ENCODE data around the gene CHAF1A.
A peak's percentile ranks its signal among the peaks of the same experiment; 100 is the strongest.

Gene CHAF1A

DNA sequence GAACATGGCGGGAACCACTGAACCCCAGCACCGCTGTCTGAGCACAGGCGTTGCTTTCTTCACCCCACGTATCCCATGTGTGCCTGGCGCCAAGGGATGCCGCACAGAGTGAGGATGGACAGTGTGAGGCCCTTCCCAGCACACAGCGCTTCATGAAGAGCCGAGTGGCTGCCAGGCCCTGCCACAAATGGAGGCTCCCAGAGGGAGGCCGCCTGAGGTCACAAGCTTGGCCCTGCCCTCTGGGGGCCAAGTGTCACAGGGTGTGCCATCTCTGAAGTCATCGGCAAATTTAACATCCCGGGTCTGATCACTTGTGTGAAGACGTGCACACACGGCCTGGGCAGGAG lies 34.7 kb upstream of the CHAF1A start:
- no peak for DNase-seq

- DNase-seq: no peak
These were observed 34.2 kb upstream of the CHAF1A start for GRCh38 chr19:4368128-4368820.

GRCh38 chr19:4369109-4369887 lies 33.1 kb upstream of the CHAF1A start:
- DNase-seq: no peak

- no peak for DNase-seq
These were observed 32.6 kb upstream of the CHAF1A start for GRCh38 chr19:4369888-4370260.

DNA sequence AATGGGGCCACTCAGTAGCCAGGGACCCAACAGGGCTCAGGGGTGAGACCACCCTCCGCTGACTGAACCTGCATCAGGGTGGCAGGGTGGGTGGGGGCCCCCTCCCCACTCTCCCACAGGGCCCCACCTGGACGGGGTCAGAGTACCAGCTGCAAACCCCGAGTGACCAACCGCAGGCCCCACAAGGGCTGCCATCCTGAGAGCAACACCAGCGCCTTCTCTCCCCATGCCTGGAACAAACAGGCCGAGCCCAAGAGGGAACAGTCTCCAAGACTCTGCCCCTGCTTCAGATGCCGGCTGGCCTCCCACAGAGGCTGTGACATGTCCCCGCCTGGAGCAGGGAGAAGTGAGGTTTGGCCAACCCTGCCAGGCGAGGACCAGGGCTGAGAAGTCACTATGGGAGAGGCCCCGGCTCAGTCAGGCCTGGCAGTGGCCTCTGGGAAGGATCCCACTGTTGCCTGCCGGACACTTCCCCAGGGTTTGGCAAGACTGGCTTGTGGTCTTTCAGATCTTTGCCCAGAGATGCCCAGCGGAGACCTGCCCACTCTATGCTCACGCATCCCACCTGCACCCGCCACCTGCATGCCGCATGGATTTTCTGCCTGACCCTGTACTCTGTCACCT lies 31.9 kb upstream of the CHAF1A start:
- DNase-seq: no peak

DNA sequence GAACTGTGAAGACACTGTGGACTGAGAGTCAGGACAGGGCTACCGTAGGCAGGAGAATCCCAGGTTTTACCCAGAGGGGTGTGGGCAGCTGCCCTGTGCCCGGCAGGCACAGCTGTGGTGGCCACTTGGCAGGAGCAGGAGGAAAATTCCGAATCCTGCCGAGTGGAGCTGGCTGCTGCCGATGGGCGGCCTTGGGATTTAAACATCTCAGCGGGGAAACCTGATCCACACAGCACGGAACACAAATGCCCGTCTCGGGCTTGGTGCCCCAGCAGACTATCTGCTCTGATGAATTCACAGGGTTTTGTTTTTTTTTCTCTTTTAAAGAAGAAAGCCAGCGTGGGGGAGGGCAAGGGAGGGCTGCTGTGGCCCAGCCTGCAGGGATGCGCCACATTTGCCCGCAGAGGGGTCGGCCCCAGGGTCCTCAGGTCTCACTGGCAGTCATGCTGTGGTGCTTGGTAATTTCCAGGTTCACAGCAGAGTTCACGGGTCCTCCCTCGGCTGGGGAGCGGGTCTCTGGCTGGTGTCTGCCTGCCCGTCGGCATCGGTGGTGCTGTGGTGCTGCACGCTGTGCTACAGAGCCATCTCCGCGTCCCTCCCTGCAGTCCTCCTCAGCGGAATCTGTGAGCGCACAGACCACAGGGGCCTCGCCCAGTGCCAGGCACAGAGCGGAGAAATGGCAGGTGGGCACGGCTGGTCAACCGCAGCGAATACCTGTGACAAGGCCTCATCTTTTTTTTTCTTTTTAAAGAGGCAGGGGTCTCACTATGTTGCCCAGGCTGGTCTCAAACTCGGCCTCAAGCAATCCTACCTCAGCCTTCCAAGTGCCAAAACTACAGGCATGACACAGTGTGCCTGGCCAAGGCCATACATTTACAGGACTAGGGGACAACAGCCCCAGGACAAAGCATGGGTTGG lies 30.9 kb upstream of the CHAF1A start:
- DNase-seq: no peak

GRCh38 chr19:4372165-4373012 lies 30.1 kb upstream of the CHAF1A start:
- no peak for DNase-seq

DNA sequence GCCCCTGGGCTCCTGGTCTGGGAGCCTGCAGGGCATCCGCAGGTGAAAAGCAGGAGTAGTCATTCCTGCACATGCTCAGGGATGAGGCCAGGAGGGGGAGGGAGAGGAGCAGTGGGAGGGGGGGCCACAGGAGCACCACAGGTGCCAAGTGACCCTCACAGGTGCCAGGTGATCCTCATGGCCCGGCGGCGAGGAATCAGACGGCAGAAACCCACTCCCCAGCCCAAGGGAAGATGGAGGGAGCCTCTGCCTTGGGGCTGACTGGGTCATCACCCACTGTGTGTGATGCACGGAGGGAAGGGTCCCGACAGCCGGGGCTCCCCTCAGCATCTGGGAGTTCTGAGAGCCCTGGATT lies 29.4 kb upstream of the CHAF1A start:
- DNase-seq: no peak

- peak in 1 of 2 experiments; percentile 29 for DNase-seq
These were observed 28.6 kb upstream of the CHAF1A start for GRCh38 chr19:4373601-4374497.

- no peak for DNase-seq
These were observed 27.8 kb upstream of the CHAF1A start for GRCh38 chr19:4374498-4375163.

GRCh38 chr19:4375164-4376027 lies 27.0 kb upstream of the CHAF1A start:
- DNase-seq: no peak

- no peak for DNase-seq
These were observed 26.3 kb upstream of the CHAF1A start for GRCh38 chr19:4376028-4376670.

DNA sequence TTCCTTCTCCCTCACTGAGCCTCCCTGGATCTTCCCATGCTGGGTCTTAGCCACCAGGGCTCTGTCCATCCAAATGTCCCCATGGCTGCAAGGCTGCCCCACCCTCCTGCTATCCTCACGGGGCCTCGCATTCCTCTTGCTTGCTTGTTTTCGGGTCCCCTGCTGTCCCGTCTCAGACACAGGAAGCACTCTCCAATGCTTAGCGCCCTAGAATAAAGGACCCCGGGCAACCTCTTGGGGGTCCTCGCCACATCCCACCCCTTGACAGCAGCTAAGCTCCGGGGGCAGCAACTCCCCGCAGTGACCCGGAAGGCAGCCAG lies 25.8 kb upstream of the CHAF1A start:
- no peak for DNase-seq

DNA sequence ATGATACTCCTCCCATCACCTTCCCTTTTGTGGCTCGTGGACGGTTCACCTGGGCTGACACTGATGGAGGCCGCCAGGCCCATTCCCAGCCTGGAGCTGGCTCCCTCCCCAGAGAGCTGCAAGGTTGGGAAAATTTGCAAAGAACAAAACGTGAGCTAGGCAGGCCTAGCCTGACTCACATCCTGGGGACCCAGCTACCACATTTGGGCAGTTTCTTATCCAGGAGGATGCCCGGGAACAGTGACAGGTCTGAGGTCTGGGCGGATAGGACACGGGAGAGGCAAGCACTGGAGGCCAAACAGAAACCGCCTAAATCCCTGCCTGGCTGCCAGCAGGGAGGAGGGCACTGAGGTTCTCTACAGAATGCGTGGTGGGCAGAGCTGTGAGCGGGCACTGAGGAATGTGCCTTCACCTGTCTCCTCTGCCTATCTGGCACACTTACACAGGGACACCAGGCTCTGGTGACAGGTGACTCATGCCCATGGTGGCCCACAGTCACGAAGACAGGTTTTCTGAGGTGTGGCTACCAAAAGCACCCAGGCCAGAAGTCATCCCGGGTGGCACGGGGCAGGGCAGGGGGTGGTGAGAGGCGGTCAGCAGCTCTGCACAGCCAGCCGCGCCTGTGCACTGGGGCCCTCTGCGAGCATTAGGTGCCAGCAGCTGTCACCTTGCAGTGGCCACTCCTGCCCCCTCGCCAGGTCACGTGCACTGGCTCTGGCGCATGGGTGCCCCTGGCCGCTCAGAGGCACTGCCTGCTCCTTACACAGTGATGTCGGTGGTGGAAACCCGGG lies 25.3 kb upstream of the CHAF1A start:
- no peak for DNase-seq

- no peak for DNase-seq
These were observed 23.6 kb upstream of the CHAF1A start for GRCh38 chr19:4378886-4379285.

DNA sequence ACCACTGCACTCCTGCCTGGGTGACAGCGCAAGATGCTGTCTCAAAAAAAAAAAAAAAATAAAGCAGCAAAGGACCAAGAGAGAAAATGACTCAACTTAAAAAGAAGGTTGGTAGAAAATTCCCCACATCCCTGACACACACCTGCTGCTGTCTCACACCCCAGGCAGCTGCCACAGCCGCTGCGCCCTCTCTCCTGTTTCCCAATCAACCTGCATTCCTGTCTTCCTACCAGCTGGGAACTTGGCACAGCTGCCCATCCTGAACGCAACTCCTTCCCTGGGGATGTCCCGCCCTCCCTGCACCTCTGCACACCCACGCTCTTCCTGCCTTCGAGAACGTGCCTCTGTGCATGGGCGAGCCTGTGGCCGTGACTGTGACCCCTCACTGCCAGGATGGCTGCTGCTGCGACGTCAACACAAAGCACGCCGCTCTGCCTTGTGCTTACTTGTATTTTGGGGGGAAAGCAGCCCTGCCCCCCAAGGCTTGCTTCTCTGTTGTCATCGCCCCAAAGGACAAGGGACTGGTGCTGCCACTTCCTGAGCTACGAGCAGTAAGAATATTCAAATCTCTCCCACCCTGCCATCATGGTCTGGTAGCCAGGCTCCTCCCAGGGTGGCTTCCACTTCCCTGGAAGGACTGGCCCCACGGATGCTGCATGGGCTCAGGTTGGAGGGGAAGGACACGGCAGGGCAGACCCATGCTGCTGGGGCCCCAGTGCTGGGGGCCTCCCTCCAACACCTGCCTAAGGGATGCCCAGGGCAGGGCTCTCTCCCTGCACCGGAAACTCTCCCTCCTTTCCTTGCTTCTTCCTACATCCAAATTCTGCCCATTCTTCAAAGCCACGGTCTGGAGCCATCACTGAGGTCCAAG lies 22.8 kb upstream of the CHAF1A start:
- no peak for DNase-seq

- no peak for DNase-seq
These were observed 22.1 kb upstream of the CHAF1A start for GRCh38 chr19:4380254-4380727.

Data from cerebellar nuclear complex (tissue), 1 donor.